GM23338 (cell line): ENCODE data around the gene CCDC6.

ENCODE experiments used
- CREB1 ChIP-seq: fragments of 250-450 bp; sonication (Bioruptor Pico); IDR thresholded peaks from 2 replicates; pipeline ENCODE4 v1.5.0; 2020; ENCODE audit warnings: low read depth, mild to moderate bottlenecking, moderate library complexity
- EZH2 ChIP-seq: fragments of 200-600 bp; sonication (generic); IDR thresholded peaks from one replicate; pipeline ENCODE4 v1.8.0; 2017; ENCODE audit warnings: antibody characterized with exemption, mild to moderate bottlenecking, low read depth; ENCODE audit not compliant: unreplicated experiment
- EZH2phosphoT487 ChIP-seq: fragments of 200-600 bp; sonication (generic); IDR thresholded peaks from one replicate; pipeline ENCODE4 v1.8.1; 2018; ENCODE audit warnings: antibody characterized with exemption; ENCODE audit not compliant: unreplicated experiment
- JUNB ChIP-seq: IDR thresholded peaks from one replicate; pipeline ENCODE4 v1.6.1; 2016; ENCODE audit warnings: antibody characterized with exemption; ENCODE audit not compliant: unreplicated experiment
- POLR2AphosphoS5 ChIP-seq: IDR thresholded peaks from 2 replicates; pipeline ENCODE4 v1.6.1; 2016; ENCODE audit warnings: antibody characterized with exemption, low read depth
- STAT1 ChIP-seq: IDR thresholded peaks from one replicate; pipeline ENCODE4 v1.6.1; 2016; ENCODE audit warnings: antibody characterized with exemption; ENCODE audit not compliant: unreplicated experiment
- ZNF331 ChIP-seq: fragments of 250-450 bp; sonication (Bioruptor Pico); IDR thresholded peaks from 2 replicates; pipeline ENCODE4 v1.5.0; 2020; ENCODE audit warnings: low read depth, mild to moderate bottlenecking, moderate library complexity
- TF ChIP-seq, protein P1 (sequence below), 2 experiments: fragments of 200-600 bp in 1 of 2; sonication (generic) in 1 of 2; conservative IDR thresholded peaks; 2 replicates each; pipeline versions ENCODE4 v1.5.1 to v1.6.1; 2016 to 2017; ENCODE audit warnings: antibody characterized with exemption in 2 of 2, low read depth in 2 of 2, mild to moderate bottlenecking in 2 of 2, moderate library complexity in 1 of 2
- TF ChIP-seq, protein P2 (sequence below): IDR thresholded peaks from one replicate; pipeline ENCODE4 v1.6.1; 2018; ENCODE audit warnings: antibody characterized with exemption; ENCODE audit not compliant: unreplicated experiment
- TF ChIP-seq, protein P3 (sequence below): IDR thresholded peaks from 2 replicates; pipeline ENCODE4 v1.6.1; 2016; ENCODE audit warnings: antibody characterized with exemption
- TF ChIP-seq, protein P4 (sequence below): fragments of 250-450 bp; sonication (Bioruptor Pico); IDR thresholded peaks from 2 replicates; pipeline ENCODE4 v1.5.0; 2020; ENCODE audit warnings: mild to moderate bottlenecking, moderate library complexity

DNA sequence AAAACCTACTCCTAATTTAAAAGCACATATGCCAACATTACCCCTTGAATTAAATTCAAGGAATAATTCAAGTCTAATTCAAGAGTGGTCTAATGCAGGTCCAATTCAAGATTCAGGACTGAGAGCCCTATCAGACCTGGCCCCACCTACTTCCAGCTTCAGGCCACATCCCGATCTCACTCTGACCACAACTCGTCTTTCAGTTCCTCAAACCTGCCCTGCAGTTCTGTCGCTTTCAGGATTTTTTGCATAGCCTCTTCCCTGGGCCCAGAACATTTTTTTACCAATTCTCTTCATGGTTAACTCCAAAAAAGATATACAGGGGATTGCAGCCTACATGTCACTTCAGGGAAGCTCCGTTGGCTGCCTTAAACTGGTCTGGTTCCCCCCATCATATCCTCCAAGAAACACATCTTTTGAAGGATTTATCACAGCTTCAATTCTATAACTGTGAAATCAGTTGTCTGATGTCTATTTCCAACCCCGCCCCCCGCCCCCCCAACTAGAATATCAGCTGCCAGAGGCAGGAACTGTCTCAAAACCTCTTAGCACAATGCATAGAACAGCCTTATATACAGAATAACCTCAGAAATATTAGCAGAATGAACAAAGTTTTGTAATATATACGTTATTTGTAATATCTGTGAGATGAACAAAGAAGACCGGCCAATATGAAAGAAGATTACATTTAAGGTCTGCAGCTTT lies 20.8 kb downstream of the CCDC6 start:
- TF ChIP-seq JUNB: no peak
- TF ChIP-seq, protein P1, sequence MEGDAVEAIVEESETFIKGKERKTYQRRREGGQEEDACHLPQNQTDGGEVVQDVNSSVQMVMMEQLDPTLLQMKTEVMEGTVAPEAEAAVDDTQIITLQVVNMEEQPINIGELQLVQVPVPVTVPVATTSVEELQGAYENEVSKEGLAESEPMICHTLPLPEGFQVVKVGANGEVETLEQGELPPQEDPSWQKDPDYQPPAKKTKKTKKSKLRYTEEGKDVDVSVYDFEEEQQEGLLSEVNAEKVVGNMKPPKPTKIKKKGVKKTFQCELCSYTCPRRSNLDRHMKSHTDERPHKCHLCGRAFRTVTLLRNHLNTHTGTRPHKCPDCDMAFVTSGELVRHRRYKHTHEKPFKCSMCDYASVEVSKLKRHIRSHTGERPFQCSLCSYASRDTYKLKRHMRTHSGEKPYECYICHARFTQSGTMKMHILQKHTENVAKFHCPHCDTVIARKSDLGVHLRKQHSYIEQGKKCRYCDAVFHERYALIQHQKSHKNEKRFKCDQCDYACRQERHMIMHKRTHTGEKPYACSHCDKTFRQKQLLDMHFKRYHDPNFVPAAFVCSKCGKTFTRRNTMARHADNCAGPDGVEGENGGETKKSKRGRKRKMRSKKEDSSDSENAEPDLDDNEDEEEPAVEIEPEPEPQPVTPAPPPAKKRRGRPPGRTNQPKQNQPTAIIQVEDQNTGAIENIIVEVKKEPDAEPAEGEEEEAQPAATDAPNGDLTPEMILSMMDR (conservative IDR thresholded peaks at IDR 0.05; ENCODE audit: low read depth in 2 of 2): no peak
- no peak for TF ChIP-seq STAT1
- TF ChIP-seq EZH2: no peak
- no peak for TF ChIP-seq POLR2AphosphoS5
- TF ChIP-seq, protein P2, sequence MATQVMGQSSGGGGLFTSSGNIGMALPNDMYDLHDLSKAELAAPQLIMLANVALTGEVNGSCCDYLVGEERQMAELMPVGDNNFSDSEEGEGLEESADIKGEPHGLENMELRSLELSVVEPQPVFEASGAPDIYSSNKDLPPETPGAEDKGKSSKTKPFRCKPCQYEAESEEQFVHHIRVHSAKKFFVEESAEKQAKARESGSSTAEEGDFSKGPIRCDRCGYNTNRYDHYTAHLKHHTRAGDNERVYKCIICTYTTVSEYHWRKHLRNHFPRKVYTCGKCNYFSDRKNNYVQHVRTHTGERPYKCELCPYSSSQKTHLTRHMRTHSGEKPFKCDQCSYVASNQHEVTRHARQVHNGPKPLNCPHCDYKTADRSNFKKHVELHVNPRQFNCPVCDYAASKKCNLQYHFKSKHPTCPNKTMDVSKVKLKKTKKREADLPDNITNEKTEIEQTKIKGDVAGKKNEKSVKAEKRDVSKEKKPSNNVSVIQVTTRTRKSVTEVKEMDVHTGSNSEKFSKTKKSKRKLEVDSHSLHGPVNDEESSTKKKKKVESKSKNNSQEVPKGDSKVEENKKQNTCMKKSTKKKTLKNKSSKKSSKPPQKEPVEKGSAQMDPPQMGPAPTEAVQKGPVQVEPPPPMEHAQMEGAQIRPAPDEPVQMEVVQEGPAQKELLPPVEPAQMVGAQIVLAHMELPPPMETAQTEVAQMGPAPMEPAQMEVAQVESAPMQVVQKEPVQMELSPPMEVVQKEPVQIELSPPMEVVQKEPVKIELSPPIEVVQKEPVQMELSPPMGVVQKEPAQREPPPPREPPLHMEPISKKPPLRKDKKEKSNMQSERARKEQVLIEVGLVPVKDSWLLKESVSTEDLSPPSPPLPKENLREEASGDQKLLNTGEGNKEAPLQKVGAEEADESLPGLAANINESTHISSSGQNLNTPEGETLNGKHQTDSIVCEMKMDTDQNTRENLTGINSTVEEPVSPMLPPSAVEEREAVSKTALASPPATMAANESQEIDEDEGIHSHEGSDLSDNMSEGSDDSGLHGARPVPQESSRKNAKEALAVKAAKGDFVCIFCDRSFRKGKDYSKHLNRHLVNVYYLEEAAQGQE: no peak
- TF ChIP-seq EZH2phosphoT487: no peak
- no peak for TF ChIP-seq ZNF331 (CRISPR knock-in tag)
- TF ChIP-seq, protein P3, sequence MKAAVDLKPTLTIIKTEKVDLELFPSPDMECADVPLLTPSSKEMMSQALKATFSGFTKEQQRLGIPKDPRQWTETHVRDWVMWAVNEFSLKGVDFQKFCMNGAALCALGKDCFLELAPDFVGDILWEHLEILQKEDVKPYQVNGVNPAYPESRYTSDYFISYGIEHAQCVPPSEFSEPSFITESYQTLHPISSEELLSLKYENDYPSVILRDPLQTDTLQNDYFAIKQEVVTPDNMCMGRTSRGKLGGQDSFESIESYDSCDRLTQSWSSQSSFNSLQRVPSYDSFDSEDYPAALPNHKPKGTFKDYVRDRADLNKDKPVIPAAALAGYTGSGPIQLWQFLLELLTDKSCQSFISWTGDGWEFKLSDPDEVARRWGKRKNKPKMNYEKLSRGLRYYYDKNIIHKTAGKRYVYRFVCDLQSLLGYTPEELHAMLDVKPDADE: no peak
- TF ChIP-seq CREB1 (CRISPR knock-in tag): no peak
- TF ChIP-seq, protein P4, sequence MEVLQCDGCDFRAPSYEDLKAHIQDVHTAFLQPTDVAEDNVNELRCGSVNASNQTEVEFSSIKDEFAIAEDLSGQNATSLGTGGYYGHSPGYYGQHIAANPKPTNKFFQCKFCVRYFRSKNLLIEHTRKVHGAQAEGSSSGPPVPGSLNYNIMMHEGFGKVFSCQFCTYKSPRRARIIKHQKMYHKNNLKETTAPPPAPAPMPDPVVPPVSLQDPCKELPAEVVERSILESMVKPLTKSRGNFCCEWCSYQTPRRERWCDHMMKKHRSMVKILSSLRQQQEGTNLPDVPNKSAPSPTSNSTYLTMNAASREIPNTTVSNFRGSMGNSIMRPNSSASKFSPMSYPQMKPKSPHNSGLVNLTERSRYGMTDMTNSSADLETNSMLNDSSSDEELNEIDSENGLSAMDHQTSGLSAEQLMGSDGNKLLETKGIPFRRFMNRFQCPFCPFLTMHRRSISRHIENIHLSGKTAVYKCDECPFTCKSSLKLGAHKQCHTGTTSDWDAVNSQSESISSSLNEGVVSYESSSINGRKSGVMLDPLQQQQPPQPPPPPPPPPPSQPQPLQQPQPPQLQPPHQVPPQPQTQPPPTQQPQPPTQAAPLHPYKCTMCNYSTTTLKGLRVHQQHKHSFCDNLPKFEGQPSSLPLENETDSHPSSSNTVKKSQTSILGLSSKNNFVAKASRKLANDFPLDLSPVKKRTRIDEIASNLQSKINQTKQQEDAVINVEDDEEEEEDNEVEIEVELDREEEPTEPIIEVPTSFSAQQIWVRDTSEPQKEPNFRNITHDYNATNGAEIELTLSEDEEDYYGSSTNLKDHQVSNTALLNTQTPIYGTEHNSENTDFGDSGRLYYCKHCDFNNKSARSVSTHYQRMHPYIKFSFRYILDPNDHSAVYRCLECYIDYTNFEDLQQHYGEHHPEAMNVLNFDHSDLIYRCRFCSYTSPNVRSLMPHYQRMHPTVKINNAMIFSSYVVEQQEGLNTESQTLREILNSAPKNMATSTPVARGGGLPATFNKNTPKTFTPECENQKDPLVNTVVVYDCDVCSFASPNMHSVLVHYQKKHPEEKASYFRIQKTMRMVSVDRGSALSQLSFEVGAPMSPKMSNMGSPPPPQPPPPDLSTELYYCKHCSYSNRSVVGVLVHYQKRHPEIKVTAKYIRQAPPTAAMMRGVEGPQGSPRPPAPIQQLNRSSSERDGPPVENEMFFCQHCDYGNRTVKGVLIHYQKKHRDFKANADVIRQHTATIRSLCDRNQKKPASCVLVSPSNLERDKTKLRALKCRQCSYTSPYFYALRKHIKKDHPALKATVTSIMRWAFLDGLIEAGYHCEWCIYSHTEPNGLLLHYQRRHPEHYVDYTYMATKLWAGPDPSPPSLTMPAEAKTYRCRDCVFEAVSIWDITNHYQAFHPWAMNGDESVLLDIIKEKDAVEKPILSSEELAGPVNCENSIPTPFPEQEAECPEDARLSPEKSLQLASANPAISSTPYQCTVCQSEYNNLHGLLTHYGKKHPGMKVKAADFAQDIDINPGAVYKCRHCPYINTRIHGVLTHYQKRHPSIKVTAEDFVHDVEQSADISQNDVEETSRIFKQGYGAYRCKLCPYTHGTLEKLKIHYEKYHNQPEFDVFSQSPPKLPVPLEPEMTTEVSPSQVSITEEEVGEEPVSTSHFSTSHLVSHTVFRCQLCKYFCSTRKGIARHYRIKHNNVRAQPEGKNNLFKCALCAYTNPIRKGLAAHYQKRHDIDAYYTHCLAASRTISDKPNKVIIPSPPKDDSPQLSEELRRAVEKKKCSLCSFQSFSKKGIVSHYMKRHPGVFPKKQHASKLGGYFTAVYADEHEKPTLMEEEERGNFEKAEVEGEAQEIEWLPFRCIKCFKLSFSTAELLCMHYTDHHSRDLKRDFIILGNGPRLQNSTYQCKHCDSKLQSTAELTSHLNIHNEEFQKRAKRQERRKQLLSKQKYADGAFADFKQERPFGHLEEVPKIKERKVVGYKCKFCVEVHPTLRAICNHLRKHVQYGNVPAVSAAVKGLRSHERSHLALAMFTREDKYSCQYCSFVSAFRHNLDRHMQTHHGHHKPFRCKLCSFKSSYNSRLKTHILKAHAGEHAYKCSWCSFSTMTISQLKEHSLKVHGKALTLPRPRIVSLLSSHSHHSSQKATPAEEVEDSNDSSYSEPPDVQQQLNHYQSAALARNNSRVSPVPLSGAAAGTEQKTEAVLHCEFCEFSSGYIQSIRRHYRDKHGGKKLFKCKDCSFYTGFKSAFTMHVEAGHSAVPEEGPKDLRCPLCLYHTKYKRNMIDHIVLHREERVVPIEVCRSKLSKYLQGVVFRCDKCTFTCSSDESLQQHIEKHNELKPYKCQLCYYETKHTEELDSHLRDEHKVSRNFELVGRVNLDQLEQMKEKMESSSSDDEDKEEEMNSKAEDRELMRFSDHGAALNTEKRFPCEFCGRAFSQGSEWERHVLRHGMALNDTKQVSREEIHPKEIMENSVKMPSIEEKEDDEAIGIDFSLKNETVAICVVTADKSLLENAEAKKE (CRISPR knock-in tag): no peak
